ENCODE measurements around the gene TMBIM4.

GRCh38 chr12:66113471-66113870 lies 56.3 kb downstream of the TMBIM4 start:
- TF ChIP-seq ZNF274 (IDR thresholded peaks at IDR 0.05; ENCODE audit: low read depth, low read length) (no peak), ZBTB33 (IDR thresholded peaks at IDR 0.05; ENCODE audit: extremely low read depth, insufficient replicate concordance, low read length) (no peak), SP1 (IDR thresholded peaks at IDR 0.05; ENCODE audit: low read depth) (no peak), FOSL1 (IDR thresholded peaks at IDR 0.05; ENCODE audit: low read depth) (no peak), EGR1 (IDR thresholded peaks at IDR 0.05; ENCODE audit: low read depth) (no peak), SIN3A (IDR thresholded peaks at IDR 0.05; ENCODE audit: low read depth) (no peak), EZH2phosphoT487 (IDR thresholded peaks at IDR 0.05; ENCODE audit: borderline replicate concordance) (no peak), POLR2A (IDR thresholded peaks at IDR 0.05; ENCODE audit: borderline replicate concordance, extremely low read depth, insufficient read depth, insufficient read length) (no peak), RAD21 (IDR thresholded peaks at IDR 0.05; ENCODE audit: low read depth) (no peak)
- TF ChIP-seq, protein P1, sequence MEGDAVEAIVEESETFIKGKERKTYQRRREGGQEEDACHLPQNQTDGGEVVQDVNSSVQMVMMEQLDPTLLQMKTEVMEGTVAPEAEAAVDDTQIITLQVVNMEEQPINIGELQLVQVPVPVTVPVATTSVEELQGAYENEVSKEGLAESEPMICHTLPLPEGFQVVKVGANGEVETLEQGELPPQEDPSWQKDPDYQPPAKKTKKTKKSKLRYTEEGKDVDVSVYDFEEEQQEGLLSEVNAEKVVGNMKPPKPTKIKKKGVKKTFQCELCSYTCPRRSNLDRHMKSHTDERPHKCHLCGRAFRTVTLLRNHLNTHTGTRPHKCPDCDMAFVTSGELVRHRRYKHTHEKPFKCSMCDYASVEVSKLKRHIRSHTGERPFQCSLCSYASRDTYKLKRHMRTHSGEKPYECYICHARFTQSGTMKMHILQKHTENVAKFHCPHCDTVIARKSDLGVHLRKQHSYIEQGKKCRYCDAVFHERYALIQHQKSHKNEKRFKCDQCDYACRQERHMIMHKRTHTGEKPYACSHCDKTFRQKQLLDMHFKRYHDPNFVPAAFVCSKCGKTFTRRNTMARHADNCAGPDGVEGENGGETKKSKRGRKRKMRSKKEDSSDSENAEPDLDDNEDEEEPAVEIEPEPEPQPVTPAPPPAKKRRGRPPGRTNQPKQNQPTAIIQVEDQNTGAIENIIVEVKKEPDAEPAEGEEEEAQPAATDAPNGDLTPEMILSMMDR (IDR thresholded peaks at IDR 0.05 in 2 of 3, conservative IDR thresholded peaks at IDR 0.05 in 1 of 3; ENCODE audit: borderline replicate concordance in 1 of 3, insufficient read depth in 1 of 3, low read depth in 2 of 3, low read length in 2 of 3), result no peak
